Medulla oblongata (tissue), 1 donor: ENCODE results near the gene FGFR4.
A peak's percentile ranks its signal among the peaks of the same experiment; 100 is the strongest.

Source experiments
- DNase-seq: peaks from one replicate; pipeline ENCODE4 v3.0.0-alpha.2; 2015; ENCODE audit errors: extremely low spot score

Gene FGFR4

DNA sequence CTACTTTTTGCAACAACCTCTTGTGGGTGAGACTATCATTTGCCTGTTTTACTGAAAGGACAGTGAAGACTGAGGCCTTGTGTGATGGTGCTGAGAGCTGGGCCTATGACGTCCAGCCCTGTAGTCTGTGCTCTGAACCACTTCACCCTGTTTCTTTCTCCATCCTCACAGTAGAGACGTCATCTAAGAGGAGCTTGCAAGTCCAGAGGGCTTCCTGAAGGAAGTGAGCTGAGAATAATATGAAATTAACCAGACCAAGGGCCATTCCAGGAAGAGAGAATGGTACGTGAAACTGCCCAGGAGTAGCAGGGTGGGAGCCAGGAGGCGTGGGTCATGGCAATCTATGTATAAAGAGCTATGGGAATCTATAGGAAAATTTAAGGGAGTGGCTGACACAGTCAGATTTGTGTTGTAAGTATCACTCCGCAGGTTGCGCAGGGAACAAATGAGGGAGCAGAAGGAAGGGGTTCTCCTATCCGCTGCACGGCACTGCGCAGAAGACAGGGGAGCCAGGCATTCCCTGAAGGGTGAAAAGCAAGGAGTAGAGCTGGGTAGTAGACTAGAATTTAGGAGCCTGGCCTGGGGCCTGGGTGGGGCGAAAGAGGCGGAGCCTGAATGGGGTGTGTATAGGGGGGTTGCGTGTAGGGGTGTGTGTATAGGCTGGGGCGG is 596 bp upstream of the FGFR4 start:
- no peak for DNase-seq

DNA sequence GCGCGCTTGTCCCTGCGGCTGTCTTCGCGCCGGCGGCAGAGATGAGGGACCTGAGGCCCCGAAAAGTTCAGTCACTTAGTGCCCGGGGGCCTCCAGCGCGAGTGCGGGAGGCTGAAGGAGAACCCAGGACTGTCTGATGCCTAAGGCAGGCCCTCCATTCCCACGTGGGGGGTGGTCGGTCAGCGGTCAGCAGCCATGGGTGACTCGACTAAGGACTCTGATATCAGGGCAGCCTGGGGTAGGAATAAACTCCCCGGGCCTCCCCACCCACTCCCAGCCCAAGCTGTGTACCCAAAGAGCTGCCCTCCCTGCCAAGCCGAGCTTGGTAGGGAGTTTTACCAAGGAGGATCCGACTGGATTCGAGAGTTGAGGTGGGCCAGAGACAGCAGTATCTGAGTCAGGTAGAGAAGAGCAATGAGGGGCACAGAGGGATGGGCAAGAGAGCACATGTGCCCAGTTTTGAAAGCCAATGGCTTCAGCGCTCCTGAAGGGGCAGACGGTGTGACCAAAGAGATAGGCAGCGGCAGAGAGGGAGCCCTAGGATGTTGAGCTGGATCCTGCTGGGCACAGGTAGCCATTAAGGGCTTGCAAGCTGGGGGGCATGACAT is 787 bp downstream of the FGFR4 start:
- DNase-seq, result no peak

DNA sequence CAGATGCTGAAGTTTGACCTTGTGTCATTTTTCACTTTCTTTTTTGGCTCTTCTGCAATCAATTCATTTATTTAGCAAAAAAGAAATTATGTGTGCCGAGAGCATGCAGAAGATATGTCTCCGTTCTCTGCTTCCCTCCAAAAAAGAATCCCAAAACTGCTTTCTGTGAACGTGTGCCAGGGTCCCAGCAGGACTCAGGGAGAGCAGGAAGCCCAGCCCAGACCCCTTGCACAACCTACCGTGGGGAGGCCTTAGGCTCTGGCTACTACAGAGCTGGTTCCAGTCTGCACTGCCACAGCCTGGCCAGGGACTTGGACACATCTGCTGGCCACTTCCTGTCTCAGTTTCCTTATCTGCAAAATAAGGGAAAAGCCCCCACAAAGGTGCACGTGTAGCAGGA is 2.4 kb downstream of the FGFR4 start:
- no peak for DNase-seq

DNA sequence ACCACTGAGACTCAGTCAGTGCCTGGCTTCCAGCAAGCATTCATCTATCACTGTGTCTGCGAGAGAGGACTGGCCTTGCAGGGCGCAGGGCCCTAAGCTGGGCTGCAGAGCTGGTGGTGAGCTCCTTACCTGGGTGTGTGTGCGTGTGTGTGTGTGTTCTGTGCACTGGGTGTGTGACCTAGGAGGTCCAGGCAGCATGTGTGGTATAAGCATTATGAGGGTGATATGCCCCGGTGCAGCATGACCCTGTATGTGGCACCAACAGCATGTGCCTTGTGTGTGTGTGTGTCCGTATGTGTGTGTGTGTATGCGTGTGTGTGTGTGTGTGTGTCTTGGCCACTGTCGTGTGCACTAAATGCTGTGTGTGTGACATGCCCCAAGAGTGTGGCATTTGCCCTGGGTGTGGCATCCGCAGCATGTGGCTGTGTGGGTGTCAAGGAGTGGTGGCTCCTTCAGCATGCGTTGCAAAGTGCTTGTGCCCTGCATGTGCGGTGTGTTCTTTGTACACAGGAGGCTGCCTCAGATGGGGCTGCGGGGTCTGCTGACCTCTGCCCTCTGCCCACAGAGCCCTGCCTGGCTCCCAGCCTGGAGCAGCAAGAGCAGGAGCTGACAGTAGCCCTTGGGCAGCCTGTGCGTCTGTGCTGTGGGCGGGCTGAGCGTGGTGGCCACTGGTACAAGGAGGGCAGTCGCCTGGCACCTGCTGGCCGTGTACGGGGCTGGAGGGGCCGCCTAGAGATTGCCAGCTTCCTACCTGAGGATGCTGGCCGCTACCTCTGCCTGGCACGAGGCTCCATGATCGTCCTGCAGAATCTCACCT is 3.3 kb downstream of the FGFR4 start:
- DNase-seq, result no peak

DNA sequence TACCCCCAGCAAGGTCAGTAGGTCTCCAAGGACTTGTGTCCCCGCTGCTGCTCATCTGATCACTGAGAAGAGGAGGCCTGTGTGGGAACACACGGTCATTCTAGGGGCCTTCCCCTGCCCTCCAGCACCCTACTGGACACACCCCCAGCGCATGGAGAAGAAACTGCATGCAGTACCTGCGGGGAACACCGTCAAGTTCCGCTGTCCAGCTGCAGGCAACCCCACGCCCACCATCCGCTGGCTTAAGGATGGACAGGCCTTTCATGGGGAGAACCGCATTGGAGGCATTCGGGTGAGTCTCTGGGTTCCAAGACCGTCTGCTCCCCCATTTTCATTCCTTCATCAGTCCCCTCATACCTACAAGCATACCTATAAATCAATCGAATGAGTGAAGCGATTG is 4.1 kb downstream of the FGFR4 start:
- no peak for DNase-seq

DNA sequence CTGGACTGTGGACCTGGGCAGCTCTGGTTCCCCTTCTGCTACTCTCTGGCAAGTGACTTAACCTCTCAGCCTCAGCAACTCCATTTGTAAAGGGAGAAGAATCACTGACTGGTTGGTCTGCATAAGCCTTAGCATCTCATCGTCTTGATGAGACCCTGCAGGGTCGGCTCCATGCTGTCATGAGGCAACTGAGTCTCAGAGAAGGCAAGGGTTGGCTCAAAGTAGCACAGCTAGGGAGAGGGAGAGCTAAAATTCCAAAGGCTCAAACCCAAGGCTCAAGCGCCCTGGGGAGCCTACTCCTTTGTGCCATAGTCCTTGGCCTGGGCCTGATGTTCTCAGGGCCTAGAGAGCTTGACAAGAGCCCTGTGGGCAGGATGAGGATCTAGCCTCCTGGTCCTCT is 4.5 kb downstream of the FGFR4 start:
- DNase-seq, result no peak

DNA sequence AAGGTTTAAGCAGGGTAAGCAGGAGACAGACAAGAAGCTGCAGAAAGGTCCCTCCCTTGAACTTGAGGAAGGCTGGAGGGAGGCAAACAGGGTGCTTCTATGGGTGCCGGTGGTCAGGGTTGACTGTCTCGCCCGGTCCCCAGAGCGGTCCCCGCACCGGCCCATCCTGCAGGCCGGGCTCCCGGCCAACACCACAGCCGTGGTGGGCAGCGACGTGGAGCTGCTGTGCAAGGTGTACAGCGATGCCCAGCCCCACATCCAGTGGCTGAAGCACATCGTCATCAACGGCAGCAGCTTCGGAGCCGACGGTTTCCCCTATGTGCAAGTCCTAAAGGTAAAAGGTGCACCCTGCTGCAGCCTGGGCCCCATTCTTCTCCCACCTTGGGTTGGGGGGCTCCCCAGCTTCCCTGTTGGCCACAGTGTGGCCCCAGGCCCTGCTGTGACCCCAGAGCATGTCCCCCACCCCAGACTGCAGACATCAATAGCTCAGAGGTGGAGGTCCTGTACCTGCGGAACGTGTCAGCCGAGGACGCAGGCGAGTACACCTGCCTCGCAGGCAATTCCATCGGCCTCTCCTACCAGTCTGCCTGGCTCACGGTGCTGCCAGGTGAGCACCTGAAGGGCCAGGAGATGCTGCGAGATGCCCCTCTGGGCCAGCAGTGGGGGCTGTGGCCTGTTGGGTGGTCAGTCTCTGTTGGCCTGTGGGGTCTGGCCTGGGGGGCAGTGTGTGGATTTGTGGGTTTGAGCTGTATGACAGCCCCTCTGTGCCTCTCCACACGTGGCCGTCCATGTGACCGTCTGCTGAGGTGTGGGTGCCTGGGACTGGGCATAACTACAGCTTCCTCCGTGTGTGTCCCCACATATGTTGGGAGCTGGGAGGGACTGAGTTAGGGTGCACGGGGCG is 5.7 kb downstream of the FGFR4 start:
- DNase-seq, result no peak

DNA sequence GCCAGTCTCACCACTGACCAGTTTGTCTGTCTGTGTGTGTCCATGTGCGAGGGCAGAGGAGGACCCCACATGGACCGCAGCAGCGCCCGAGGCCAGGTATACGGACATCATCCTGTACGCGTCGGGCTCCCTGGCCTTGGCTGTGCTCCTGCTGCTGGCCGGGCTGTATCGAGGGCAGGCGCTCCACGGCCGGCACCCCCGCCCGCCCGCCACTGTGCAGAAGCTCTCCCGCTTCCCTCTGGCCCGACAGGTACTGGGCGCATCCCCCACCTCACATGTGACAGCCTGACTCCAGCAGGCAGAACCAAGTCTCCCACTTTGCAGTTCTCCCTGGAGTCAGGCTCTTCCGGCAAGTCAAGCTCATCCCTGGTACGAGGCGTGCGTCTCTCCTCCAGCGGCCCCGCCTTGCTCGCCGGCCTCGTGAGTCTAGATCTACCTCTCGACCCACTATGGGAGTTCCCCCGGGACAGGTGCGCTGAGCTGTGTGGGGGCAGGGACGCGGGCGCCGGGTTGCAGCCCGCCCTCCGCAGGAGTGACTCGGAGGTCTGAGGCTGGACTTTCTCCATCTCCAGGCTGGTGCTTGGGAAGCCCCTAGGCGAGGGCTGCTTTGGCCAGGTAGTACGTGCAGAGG is 6.5 kb downstream of the FGFR4 start:
- no peak for DNase-seq

DNA sequence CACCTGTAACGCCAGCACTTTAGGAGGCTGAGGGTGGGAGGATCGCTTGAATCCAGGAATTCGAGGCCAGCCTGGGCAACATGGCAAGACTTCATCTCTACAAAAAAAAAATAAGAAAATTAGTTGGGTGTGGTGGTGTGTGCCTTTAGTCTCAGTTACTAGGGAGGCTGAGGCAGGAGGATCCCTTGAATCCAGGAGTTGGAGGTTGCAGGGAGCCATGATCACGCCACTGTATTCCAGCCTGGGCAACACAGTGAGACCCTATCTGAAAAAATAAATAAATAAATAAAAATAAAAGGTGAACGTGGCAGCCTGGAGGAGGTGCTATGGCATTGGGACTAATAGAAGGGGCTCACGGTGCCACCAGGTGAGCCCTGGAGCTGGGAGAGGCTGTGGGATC is 7.1 kb downstream of the FGFR4 start:
- no peak for DNase-seq

DNA sequence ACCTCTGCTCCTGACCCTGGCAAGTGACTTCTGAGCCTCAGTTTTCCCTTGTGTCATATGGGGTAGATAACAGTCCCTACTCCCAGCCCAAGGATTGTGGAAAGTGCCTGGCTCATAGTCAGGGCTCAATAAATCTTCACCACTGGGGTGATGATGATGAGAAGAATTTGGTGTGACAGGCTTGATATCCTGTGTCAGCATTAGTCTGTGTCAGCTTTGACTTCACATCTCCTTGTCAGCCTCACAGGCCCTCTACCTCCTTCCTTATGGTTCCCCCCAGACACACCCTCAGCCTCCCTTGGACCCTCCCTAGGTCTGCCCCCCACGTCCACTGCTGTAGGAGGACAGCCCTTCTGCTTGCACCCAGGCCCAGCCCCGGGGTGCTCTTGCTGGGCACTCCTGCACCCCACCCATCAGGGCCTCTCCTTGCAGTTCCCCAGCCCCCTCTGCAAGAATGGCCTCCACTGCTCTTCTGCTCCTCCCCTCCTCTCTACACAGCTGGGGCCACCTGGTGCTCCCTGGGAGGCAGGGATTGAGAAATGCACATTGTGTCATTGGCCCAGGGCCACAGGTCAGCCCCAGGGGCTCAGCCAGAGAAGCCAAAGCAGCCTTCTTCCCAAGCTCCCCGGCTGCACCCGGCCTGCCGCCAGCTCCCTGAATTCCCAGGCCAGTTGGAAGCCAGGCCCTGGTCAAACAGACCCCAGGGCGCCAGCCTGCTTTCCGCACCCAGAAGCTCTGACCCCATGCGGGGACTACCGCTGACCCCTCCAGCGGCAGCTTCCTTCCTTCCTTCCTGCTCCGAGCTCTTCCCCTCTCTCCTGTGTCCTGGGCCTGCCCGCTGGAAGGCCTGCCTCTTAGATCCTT is 7.7 kb downstream of the FGFR4 start:
- no peak for DNase-seq

DNA sequence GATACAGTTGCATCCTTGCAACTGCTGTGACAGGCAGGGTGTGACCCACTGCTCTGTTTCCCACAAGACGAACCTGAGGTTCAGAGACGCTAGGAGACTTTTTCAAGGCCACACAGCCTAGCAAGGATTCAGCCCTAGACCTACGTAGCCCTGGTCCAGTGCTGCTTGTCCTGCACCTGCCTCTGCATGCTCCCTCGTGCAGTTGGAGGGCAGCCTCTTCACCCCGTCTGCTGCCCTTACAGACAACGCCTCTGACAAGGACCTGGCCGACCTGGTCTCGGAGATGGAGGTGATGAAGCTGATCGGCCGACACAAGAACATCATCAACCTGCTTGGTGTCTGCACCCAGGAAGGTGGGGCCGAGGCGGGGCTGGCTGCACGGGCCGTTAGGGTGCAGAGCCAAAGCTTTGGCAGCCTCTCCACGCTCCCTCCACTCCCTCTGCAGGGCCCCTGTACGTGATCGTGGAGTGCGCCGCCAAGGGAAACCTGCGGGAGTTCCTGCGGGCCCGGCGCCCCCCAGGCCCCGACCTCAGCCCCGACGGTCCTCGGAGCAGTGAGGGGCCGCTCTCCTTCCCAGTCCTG is 8.5 kb downstream of the FGFR4 start:
- no peak for DNase-seq

DNA sequence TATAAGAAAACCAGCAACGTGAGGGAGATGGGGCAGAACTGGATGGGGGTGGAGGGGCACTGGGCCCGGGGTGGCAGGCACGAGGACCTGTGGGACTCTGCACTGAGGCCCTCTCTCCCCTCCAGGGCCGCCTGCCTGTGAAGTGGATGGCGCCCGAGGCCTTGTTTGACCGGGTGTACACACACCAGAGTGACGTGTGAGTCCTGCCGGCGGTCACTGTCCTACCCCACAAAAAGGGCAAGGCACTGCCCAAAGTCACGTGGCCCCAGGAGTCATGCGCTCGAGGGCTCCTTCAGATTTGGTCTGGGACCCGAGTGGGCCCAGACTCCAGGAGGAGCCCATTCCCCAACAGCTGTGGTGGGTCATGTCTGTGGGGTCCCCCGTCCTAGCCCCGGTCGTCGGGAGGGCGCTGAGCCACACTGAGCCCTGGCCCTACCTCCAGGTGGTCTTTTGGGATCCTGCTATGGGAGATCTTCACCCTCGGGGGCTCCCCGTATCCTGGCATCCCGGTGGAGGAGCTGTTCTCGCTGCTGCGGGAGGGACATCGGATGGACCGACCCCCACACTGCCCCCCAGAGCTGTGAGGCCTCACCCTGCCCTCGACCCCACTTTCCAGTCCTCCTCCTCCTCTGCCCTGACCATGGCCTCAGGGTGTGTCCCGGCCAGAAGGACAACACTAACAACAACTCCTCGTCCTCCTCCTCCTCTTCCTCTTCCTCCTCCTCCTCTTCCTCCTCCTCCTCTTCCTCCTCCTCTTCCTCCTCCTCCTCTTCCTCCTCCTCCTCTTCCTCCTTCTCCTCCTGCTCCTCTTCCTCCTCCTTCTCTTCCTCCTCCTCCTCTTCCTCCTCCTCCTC is 9.7 kb downstream of the FGFR4 start:
- DNase-seq, result no peak

DNA sequence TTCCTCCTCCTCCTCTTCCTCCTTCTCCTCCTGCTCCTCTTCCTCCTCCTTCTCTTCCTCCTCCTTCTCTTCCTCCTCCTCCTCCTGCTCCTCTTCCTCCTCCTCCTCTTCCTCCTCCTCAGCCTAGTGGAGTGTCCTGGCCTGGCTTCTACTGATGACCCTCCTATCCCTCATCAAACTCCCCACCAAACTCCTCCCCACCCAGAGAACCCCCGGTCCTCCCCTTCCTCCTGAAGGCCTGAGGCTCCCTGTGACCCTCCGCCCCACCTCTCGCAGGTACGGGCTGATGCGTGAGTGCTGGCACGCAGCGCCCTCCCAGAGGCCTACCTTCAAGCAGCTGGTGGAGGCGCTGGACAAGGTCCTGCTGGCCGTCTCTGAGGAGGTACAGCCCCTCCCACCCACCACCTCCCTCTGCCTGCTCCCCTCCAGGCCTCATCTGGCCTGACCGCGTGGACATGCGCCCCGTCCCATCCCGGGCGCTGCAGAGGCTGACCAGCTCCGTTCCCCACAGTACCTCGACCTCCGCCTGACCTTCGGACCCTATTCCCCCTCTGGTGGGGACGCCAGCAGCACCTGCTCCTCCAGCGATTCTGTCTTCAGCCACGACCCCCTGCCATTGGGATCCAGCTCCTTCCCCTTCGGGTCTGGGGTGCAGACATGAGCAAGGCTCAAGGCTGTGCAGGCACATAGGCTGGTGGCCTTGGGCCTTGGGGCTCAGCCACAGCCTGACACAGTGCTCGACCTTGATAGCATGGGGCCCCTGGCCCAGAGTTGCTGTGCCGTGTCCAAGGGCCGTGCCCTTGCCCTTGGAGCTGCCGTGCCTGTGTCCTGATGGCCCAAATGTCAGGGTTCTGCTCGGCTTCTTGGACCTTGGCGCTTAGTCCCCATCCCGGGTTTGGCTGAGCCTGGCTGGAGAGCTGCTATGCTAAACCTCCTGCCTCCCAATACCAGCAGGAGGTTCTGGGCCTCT is 10.6 kb downstream of the FGFR4 start:
- DNase-seq, result no peak

DNA sequence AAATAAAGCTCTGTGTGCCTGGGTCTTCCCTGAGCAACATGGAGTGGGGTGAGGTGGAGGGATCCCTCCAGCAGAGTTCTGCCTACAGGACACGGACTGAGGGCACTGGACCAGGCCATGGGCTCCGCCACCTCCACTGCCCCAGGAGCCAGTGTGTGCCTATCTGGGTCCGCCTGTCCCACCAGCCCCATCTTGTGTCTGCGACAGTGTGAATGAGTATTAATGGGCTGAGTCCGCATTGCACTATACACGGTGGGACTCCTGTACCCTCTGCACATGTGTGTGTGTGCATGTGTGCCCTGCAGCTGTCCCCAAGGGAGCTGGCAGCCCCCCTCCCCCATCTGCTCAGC is 11.4 kb downstream of the FGFR4 start:
- DNase-seq, result no peak

DNA sequence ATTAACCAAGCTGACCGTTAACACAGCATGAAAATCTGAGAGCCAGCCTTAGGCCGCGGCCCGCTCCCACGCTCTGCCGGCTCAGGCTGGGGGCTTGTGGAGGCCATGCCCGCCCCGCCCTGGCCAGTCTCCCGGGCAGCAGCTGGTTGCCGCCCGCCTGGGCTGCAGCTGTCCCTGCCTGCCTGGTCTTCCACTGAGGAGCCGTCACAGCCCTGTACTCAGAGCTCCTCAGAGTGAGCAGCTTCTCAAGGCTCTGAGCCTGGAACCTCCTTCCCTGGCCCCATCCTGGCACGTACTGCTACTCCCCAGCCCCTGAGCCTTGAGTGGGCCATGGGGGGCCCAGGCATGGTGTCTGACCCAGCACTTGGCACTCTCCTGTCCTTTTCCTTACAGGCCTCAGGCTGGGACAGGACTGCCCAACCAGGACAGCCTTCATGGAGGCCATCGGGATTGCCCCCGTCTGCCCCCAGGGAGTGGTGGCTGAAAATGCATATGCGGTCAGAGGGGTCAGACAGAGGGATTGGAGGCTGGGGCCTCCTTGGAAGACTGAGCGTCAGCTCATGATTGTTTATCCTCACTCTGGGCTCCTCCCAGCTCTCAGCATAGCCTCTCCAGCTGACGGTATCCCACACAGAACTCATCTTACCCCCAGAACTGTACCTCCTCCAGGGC is 11.9 kb downstream of the FGFR4 start:
- DNase-seq, result peak; percentile 41

DNA sequence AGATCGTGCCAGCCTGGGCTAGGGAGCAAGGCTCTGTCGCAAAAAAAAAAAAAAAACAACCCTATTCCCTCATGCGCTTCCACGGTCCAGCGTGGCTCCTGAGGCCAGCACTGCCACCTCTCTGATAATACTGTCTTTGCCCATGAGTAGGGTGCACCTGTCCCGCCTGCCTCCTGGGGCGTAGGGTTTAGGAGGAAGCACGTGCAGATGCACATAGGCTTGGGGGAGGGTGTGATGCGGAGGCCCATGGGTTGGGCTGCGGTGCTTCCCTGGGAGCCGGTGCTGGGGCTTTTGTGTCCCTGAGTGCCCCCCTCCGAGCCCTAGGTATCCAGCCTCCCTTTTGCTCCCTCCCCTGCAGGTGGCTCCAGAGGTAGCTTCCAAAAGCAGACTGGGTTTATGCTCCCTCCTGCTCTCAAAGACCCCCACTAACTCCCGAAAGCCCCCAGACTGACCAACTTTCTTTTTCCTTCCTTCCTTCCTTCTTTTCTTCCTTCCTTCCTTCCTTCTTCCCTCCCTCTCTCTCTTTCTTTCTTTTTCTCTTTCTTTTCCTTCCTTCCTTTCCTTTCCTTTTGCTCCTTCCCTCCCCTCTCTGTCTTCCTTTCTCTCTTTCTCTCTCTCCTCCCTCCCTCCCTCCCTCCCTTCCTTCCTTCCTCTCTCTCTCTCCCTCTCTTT is 12.8 kb downstream of the FGFR4 start:
- no peak for DNase-seq

DNA sequence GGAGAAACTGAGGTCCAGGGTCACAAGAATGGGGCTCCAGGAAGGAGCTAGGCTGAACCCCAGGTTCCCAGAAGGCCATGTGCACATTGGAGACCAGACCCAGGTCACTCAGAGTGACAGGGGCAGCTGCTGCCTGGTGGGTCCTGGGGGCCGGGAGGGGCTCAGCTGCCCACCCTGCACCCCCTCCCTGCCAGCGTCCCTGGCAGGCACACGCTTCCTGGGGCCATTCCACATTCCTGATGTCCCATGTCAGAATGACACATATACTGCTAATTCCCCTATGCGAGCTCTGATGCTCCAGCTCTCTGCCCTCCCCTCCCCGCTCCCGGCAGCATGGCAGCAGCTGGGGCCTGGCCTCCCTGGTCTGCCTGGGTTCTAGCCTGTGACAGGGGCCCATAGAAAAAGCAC is 14.0 kb downstream of the FGFR4 start:
- no peak for DNase-seq
